CD1c-positive myeloid dendritic cell (primary cell): Measurements from ENCODE around the gene SLC16A13.
A peak's percentile ranks its signal among the peaks of the same experiment; 100 is the strongest.

ENCODE experiments used
- DNase-seq: peaks from one replicate; pipeline ENCODE4 v3.0.0-alpha.2; 2016; ENCODE audit errors: extremely low spot score

The SLC16A13 gene

DNA sequence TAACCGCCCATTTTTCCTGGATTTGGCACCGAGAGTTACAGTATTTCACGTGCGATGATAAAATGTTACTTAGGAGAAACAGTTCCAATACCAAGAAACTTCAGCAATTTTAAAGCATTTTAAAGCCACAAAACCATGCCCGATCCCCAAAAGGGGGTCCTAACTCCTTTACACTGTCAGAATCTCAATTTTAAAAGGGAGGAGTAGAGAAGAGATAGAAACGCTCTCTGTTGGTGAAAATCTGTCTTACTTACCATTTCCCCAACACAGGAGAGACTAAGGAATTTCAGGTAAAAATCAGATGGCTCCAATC lies 23.9 kb upstream of the SLC16A13 start:
- no peak for DNase-seq

DNA sequence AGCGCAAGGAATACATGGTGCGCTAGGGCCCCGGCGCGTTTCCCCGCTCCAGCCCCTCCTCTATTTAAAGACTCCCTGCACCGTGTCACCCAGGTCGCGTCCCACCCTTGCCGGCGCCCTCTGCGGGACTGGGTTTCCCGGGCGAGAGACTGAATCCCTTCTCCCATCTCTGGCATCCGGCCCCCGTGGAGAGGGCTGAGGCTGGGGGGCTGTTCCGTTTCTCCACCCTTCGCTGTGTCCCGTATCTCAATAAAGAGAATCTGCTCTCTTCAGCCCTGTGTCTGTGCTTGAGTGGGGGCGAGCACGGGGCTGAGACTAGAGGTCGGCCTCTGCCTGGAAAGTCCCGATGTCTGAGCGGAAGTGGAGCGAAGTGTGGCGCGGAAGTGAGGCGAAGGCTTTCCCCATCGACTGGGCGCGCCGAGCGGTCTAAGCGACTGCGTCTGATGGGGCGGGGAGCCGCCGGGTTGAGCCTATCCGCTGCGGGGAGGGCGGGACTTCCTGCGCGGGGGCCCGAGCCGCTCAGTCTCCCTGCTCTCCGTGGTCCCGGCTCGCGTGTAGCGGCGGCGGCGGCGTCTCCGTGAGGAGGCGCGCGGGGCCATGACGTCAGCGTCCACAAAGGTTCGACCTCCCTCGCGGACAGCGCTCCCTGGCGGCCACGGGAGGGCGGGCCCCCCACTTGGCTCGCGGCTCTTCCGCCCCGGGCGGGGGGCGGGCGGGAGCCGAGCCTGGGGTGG lies 21.4 kb upstream of the SLC16A13 start:
- DNase-seq = peak; percentile 99

DNA sequence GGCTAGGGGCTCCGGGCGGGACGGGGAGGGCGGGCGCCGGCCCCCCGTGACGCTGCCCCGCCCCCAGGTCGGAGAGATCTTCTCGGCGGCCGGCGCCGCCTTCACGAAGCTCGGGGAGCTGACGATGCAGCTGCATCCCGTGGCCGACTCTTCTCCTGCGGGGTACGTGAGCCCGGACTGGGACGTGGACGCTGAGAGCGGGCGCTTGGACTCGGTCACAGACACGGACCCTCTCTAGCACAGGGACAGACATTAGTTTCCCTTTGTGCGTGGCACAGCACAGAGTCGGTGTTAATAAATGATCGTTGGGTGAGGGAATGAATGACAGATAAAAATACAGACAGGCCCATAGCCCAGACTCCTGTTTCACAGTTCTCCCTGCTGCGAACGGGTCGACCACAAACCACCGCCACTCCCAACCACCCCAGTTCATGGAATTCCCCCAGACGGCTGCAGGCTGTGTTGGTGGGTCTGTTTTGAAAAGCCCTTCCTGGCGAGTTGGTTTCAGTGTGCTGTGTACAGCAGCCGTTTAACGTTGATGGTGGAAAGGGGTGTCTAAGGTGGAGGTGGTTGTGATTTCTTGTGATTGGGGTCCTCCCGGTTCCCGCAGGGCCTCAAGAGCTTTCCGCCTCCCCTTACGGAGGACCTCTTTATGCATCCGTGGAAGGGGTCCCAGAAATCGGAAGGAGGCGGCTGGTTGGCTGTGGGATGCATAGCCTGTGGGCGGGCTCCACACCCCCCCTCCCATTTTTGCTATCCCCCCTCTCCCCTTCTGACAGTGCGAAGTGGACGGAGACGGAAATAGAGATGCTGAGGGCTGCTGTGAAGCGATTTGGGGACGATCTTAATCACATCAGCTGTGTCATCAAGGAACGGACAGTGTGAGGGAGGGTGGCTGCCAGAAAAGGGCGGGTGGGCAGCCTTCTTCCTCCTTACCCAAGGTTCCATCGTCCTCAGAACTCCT lies 20.5 kb upstream of the SLC16A13 start:
- peak; percentile 72 for DNase-seq

DNA sequence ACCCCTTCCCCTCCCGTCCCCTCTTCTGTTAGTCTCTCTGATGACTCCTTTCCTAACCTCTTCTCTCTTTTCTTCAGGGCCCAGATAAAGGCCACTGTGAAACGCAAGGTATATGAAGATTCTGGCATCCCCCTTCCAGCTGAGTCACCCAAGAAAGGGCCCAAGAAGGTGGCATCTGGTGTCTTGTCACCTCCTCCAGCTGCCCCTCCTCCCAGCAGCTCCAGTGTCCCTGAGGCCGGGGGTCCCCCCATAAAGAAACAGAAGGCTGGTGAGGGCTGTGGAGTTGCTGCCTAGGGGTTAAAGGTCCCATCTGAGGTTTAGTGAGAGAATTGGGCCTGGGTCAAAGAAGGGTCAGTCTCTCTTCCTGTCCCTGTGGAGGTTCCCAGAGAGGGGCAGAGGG lies 19.4 kb upstream of the SLC16A13 start:
- DNase-seq = no peak

DNA sequence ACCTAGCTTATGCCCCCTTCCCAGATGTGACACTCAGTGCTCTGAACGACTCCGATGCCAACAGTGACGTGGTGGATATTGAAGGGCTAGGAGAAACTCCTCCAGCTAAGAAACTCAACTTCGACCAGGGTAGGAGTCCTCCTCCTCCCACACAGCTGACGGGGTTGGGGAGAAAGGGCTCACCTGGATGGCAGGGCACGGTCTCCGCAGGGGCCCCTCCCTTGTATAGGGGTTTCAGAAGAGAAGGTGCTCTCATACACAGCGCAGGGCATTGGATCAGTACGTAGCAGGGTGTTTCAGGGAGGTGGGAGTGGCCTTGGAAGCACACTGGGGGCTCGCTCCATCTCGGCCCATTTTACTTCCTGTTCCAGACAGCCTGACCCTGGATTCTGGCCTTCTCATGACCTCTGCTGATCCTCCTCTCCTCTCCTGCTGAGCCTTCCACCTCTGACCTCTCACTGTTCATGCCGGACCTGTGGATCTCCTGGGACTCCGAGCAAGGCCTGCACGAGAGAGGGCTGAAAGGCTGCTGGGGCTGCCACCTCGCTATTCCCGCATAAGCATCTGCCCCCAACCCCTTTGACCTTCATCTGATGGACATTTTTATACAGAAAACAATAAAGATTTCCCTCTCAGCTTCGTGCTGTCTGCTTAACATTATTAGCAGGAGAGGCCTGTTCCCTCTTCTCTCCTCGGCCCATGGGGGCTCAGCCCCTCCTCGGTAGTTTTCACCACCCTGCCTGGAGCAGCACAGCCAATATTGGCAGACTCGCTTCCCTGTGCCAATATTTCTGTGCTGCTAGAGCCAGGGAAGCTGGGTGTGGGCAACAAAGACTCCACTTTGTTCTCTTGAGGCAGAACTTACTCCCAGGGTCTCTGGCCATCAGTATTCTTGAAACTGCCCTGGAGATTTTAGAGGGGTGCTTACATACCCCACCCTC lies 18.7 kb upstream of the SLC16A13 start:
- DNase-seq = no peak

DNA sequence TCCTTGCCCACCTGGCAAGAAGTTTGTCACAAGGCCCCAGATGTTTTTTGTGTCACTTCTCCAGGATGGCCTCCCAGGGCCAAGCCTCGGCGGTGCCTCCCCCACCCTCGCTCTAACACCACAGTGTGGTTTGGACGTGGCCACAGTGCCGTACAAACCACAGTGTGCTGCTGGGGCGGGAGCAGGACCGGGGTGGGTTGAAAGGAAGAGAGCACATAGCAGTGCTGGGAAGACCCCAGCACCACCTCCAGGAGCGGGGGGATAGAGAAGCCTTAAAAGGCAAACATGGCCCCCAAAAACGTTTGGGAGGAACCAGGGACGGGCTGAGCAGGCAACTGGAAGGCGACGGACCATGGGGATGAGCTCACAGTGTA lies 18.0 kb upstream of the SLC16A13 start:
- DNase-seq = no peak

DNA sequence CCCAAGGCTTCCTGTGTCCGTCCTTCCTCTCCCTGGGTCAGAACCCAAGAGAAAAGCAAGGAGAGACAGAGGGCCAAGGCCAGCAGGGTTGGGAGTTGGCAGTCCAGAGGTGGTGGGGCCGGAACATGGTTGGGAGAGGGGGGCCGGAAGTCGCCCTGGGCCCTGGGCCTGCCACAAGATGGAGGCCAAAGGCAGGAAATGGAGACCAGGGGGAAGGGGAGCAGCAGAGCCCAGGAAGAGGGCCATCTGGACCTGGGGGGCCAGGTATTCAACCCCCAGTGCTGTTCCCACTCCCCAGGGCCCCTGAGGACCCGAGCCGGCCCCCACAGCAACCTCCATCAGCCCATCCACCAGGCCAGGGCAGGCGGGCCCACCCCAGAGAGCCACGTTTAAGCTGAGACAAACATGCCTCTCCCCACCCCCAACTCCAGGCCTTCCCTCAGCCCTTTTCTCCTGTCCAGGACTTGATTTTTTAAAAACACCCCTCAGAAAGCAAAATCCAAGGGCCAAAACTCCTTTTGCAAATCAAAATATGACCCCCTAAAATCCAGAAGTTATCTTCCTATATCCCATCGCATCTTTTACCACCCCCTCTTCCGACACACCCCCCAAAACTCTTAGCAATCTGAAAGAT lies 17.4 kb upstream of the SLC16A13 start:
- DNase-seq = no peak

DNA sequence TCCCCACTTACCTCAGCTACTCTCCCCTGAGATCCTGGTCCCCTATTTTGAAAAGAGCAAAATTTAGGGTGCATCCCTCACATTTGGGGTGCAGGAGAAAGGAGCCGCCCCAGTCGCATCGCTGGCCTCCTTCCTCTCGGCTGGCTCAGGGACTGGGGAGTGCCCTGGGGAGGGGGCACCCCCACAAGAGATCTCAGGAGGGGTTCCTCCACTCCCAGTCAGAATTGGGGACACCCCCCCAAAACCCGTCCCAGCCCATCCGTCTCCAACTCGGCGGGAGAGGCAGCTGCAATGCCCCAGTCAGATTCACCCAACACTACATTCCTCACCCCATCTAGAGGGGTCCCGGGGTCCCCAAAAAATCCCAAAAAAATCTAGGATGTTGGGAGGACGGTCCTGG lies 16.4 kb upstream of the SLC16A13 start:
- no peak for DNase-seq

DNA sequence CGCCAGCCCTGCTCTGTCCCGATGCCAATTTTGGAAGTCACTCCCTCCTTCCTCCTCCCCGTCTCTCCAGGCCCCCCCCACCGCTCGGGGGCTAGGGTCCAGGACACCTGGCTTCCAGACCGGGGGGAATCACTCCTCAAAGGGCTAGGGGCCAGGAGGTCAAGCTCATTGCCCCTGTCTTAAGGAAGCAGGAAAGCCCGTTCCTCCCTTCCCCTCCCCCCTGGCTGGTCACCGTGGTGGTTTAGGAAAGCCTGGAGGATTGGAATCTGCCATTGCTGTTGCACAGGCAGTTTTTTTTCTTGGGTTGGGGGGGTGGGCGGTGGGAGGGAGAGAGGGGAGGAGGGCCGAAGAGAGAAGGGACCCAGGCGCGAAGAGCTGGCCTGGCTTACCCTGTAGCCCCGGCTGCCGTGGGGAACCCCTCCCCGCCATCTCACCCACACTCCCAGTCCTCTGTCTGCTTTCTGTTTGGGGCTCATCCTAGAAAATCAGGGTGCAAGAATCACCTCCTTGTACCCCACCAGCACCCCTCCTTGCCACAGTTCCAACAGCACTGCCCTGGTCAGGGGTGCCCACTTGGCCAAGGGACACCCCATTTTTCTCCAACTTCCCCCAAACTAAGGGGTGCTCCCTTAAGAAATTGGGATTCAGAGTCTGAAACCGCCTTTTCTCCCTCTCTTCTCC lies 15.8 kb upstream of the SLC16A13 start:
- DNase-seq = no peak

DNA sequence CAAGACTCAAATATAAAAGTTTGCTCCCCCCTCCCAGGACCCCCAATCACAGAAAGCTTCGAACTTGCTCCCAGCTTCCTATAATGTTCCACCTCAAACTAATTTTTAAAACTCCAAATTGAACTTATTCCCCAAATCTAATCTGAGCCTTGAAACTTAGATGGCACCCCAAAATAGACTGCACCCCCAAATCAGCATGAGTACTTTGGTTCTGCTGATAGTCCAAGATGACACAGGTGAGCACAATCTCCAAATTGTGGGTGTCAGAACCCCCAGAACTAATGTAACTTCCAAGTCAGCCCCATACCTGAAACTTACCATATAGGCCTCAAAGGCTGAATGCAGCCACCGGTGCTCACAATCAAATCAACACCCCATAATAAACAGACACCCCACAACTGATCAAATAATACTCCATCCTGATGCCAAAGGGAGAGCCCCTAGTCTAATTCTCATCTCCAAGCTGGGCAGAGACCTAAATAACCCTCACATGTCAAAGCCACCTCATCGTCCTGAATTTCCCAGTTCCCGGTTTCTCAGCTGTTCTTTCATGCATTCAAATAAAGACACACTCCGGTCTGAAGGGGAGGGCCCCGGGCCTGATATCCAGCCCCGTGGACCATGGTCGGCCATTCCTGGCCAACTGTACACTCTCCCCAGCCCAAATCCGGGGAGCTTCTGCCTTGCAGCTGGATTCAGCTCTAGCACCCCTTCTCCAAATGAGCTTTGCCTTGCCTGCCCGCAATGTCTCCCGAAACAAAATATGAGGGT lies 14.7 kb upstream of the SLC16A13 start:
- no peak for DNase-seq

DNA sequence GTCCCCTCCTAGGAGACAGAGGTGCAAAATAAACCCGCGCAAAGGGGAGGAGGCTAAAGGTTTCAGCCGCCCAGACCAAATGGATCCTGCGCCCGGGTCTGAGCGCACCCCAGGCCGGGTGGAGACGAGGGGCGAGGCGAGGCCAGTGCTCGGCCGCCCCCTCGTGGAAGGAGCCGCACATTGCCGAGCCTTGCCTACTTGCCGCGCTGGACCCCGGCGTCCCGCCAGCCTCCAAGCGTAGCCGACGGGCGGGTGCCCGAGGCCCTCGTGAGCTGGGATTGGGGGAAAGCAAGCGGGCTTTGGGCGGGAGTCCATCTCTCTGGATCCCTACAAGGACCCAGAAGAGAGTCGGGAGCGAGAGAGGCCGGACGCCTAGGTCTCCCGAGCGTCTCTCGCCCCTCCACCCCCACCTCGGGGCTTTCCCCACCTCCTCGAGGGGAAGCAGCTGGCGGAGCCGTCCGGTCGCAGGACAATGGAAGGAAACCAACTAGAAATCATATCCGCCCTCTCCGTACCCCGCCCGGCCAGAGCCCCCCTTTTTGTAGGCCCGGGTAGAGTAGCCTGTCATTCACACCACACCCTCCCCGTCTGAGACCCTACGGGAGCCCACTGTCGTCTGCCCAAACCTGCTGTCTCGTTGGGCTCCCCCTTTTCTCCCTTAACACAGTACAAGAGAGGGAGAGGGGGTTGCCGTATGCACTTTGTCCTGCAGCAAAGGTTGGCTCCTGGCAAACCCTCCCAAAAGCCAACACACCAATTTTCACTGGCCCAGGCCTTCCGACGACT lies 13.6 kb upstream of the SLC16A13 start:
- DNase-seq = peak; percentile 86

DNA sequence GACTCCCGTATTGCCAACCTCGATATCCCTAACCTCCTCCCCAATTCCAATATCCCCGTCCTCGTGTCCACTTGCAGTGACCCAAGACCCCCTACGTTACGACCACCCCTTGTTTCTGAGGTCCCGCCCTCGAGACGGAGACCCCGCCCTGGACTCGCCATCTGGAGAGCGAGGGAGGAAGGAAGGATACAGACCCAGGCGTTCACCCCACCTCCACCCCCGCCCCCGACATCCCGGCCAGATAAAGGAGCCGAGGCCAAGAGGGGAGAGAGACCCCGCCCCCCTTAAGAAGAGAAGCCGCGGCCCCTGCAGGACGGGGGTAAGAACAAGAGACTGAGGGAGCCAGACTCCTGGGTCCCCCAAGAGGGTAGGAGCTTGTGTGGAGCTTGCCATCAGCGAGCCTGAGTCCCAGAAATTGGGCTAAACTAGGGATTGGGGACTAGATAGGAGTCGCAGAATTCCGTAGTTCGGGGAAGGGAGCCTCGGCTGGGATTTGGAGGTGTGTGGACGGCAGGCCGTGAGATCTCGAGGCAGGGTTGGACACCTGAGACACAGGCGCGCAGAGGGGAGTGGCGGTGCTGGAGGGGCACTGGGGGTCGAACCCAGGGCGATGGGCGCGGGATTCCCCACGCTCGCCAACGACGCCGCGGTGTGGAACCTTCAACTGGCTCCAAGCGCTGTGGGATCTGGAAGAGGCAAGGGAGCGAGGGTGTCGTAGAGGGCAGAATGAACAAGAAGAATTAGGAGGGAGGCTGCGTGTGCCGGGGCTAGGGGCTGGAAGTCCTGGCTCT lies 12.8 kb upstream of the SLC16A13 start, which contains the start of gene BCL6B:
BCL6B (plus strand) TSS at position 270 of the 791 bp plus-strand sequence. CDS start 622 bp downstream, outside the sequence.
- DNase-seq = no peak

DNA sequence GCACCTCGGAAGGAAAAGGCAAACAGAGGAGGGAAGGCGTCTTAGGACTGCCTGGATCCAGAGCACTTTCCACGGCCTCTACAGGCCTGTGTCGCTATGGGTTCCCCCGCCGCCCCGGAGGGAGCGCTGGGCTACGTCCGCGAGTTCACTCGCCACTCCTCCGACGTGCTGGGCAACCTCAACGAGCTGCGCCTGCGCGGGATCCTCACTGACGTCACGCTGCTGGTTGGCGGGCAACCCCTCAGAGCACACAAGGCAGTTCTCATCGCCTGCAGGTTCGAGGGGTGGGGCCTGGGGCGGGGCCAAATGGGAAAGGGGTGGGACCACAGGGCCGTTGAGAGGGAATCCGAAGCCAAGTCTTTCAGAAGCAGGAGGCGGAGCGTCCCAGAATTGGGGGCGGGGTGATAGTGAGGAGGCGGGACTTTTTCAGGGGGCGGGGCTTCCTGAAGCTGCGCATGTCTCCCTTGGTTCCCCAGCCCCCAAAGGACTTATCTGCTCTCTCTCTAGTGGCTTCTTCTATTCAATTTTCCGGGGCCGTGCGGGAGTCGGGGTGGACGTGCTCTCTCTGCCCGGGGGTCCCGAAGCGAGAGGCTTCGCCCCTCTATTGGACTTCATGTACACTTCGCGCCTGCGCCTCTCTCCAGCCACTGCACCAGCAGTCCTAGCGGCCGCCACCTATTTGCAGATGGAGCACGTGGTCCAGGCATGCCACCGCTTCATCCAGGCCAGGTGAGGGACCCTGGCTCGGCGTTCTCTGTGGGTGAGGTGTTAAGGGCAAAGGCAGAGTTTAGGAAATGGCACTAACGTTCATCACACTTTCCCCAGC lies 12.0 kb upstream of the SLC16A13 start:
- peak; percentile 98 for DNase-seq

DNA sequence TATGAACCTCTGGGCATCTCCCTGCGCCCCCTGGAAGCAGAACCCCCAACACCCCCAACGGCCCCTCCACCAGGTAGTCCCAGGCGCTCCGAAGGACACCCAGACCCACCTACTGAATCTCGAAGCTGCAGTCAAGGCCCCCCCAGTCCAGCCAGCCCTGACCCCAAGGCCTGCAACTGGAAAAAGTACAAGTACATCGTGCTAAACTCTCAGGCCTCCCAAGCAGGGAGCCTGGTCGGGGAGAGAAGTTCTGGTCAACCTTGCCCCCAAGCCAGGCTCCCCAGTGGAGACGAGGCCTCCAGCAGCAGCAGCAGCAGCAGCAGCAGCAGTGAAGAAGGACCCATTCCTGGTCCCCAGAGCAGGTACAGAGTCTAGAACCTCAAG lies 11.4 kb upstream of the SLC16A13 start:
- DNase-seq = no peak

DNA sequence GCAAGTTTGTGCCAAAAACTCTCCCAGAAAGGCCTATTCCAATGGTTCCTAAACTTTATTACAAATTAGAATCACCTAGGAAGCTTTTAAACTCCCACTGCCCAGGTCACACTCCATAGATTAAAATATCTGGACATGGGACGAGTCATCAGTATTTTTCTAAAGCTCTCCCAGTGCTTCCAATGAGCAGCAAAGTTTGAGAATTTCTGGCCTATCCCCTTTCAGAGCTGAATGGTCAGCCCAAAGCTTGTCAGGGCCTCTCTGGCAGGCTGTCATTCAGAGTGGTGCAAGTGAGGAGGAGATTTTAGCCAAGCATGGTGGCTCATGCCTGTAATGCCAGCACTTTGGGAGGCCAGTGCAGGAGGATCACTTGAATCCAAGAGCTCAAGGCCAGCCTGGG lies 10.6 kb upstream of the SLC16A13 start:
- no peak for DNase-seq

DNA sequence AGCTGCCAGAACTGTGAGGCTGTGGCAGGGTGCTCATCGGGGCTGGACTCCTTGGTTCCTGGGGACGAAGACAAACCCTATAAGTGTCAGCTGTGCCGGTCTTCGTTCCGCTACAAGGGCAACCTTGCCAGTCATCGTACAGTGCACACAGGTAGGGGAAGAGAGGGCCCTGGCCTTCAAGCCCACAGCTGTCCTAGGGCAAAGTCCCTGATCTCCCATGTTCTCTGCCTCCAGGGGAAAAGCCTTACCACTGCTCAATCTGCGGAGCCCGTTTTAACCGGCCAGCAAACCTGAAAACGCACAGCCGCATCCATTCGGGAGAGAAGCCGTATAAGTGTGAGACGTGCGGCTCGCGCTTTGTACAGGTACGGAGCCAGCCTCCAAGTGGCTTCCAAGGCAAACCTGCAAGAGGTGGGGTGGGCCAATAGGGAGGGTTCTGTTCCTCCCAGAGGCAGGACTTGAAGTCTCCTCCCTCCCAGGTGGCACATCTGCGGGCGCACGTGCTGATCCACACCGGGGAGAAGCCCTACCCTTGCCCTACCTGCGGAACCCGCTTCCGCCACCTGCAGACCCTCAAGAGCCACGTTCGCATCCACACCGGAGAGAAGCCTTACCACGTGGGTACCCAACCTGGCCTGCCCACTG lies 9.2 kb upstream of the SLC16A13 start:
- no peak for DNase-seq

DNA sequence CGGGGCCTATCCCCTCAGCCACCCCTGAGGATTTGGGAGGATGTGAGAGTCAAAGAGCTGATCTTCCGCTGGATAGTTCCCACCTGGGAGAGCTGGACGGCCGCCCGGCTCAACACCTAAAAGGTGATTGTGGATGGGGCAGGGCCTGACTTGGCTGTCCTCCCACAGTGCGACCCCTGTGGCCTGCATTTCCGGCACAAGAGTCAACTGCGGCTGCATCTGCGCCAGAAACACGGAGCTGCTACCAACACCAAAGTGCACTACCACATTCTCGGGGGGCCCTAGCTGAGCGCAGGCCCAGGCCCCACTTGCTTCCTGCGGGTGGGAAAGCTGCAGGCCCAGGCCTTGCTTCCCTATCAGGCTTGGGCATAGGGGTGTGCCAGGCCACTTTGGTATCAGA lies 8.5 kb upstream of the SLC16A13 start:
- DNase-seq = no peak
